ENCODE data around the gene ECM2.
A peak's percentile ranks its signal among the peaks of the same experiment; 100 is the strongest.
"Not testable (repeated sequence)": the region's sequence is repeated elsewhere in the genome, so short reads cannot be mapped to it uniquely, and the experiment has no call there.

ECM2 gene

DNA sequence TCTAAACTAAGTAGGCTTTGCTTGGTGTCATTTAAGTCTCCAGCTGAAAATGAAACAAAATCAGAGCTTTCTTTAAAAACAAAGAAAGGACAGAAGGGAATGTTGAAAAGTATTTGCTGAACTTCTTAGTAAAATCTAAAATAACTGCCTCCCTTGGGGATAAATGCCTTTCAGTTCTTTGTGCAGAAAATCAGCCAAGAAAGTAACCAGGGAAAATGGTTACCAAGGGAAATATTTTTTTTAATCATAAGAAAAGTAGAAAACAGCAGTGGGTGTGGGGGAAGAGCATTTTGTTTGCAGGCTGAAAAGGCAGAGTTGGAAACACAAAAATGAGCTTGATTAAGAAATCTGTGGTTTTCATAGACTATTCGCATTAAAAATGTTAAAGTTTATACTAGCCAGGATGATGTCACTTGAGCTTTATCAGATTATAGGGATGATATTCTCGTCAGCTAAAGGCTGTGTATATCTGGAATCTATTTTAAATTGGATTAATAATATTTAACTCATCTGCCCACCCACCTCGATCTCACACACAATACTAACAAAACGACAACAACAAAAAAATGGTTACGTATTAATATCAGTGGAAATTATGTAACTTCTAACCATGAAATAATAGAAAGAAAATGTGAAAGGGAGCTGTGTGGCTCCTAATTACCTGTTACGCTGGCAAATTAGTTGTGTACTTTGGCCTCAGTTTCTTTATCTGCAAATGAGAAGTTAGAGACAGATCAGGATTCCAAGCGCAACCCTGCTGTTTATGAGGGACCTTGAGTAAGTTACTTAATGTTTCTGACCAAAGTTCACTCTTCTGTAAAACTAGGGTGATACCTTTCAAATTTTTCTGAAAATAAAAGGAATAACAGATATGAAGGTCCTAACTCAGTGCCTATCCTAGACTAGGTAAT is at the start of gene ECM2:
ECM2 (minus strand) TSS at position 51 of the 911 bp plus-strand sequence. CDS start 13,124 bp downstream, outside the sequence.
- TF ChIP-seq, protein P1, sequence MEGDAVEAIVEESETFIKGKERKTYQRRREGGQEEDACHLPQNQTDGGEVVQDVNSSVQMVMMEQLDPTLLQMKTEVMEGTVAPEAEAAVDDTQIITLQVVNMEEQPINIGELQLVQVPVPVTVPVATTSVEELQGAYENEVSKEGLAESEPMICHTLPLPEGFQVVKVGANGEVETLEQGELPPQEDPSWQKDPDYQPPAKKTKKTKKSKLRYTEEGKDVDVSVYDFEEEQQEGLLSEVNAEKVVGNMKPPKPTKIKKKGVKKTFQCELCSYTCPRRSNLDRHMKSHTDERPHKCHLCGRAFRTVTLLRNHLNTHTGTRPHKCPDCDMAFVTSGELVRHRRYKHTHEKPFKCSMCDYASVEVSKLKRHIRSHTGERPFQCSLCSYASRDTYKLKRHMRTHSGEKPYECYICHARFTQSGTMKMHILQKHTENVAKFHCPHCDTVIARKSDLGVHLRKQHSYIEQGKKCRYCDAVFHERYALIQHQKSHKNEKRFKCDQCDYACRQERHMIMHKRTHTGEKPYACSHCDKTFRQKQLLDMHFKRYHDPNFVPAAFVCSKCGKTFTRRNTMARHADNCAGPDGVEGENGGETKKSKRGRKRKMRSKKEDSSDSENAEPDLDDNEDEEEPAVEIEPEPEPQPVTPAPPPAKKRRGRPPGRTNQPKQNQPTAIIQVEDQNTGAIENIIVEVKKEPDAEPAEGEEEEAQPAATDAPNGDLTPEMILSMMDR (IDR thresholded peaks at IDR 0.05; ENCODE audit: low read depth, low read length, missing control alignments) = no peak
- H3K4me3 ChIP-seq (ENCODE audit: low read depth, low read length) = peak within 1 kb of the TSS; percentile 39; the same call in 1 of the 2 replicates
- no peak for DNase-seq (ENCODE audit: low read depth)

DNA sequence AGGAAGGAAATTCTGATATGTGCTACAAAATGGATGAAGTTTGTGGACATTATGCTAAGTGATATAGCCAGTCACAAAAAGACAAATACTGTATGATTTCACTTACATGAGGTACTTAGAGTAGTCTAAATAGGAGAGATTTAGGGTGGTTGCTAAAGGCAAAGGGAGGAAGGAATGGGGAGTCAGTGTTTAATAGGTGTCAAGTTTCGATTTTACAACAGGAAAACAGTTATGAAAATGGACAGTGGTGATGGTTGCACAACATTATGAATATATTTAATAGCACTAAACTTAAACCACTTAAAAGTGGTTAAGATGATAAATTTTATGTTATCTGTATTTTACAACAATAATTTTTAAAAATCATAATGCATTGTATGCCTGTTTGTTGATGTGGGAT is 40.4 kb upstream of the ECM2 start:
- DNase-seq (ENCODE audit: low read depth) = no peak
- H3K4me3 ChIP-seq (ENCODE audit: low read depth, low read length) = no peak overlapping the region
- TF ChIP-seq, protein P1 (IDR thresholded peaks at IDR 0.05; ENCODE audit: low read depth, low read length, missing control alignments) = no peak

DNA sequence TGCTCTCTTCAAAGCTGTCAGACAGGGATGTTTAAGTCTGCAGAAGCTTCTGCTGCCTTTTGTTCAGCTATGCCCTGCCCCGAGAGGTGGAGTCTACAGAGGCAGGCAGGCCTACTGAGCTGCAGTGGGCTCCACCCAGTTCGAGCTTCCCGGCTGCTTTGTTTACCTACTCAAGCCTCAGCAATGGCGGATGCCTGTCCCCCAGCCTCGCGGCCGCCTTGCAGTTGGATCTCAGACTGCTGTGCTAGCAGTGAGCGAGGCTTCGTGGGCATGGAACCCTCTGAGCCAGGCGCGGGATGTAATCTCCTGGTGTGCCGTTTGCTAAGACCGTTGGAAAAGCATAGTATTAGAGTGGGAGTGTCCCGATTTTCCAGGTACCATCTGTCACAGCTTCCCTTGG is 37.8 kb upstream of the ECM2 start:
- not testable (repeated sequence) for DNase-seq (ENCODE audit: low read depth); H3K4me3 ChIP-seq (ENCODE audit: low read depth, low read length)

DNA sequence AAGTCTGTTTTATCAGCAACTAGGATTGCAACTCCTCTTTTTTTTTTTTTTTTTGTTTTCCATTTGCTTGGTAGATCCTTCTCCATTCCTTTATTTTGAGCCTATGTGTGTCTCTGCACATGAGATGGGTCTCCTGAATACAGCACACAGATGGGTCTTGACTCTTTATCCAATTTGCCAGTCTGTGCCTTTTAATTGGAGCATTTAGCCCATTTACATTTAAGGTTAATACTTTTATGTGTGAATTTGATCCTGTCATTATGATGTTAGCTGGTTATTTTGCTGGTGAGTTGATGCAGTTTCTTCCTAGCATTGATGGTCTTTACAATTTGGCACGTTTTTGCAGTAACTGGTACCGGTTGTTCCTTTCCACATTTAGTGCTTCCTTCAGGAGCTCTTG is 36.1 kb upstream of the ECM2 start:
- DNase-seq (ENCODE audit: low read depth); H3K4me3 ChIP-seq (ENCODE audit: low read depth, low read length): not testable (repeated sequence)

DNA sequence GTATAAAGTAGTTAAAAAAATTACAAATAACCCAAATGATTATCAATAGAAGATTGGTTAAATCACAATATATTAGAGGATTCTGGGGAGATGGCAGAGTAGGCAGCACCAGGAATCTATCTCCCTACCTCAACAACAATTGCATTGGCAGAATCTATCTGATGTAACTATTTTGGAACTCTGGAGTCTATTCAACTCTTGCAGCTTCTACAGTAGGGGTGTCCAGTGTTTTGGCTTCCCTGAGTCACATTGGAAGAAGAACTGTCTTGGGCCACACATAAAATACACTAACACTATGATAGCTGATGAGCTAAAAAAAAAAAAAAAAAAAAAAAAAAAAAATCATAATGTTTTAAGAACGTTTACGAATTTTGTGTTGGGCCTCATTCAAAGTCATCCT is 29.2 kb upstream of the ECM2 start:
- DNase-seq (ENCODE audit: low read depth) = no peak
- no peak overlapping the region for H3K4me3 ChIP-seq (ENCODE audit: low read depth, low read length)
- TF ChIP-seq, protein P1 (IDR thresholded peaks at IDR 0.05; ENCODE audit: low read depth, low read length, missing control alignments) = no peak

DNA sequence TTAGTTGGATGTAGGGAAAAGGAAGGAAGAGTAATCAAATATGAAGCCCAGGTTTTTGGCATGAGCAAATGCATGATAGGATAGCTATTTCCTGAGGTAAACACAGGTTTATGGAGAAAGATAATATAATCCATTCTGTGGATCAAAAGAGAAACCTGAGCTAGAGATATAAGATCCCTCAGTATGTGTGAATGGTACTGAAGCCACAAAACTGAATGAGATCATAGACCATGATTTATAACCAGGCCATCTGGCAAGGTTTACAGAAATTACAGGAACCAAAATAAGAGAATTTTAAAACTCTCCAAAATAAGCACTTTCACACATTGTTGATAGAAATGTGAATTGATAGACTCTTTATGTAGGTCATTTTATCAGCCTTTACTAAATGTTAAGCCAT is 28.7 kb upstream of the ECM2 start:
- no peak for DNase-seq (ENCODE audit: low read depth)
- TF ChIP-seq, protein P1 (IDR thresholded peaks at IDR 0.05; ENCODE audit: low read depth, low read length, missing control alignments) = no peak

DNA sequence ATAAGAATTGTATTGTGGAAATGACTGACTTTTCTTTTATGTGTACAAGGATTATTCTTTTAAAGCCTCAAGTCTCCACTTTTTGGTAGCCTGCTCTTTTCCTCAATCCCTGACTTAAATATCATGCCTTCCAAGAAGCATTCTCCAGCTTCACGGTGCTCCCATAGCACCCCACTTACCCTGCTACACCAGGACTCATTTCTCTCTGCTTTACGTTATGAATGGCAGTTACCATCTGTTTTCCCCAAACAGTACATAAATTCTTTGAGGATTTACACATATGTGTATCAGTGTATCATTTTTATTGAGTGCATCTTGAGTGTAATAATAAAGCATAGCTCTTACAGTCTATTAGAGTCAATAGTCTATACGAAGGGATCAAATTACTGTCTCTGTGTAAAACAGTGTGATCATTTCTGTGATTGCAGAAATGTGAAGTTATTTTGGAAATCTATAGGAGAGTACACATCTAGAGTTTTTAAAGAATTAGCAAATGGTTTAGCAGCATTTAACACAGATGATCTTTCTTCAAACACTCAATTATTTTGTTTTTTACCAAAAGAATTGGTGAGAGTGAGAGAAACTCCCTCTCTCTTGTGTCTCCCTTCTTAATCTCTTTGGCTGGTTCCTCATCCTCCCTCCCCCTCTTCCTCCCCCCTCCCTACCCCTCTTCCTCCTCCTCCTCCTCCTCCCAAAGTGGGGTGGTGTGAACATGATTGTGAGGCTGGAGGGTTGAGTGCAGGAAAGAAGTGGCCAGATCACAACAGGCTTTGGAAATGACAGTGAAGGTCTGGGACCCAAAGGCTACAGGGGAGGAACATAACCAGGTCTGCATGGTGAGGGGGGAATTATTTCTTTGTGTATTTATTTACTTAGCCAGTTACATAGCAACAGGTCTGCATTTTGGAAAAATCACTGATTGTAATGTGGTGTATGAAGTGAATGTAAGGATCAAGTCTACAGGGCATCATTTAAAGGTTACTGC is 27.6 kb upstream of the ECM2 start:
- no peak overlapping the region for H3K4me3 ChIP-seq (ENCODE audit: low read depth, low read length)
- TF ChIP-seq, protein P1 (IDR thresholded peaks at IDR 0.05; ENCODE audit: low read depth, low read length, missing control alignments) = no peak
- no peak for DNase-seq (ENCODE audit: low read depth)

More for the DNA sequence above, 28.7 kb upstream of the ECM2 start:
- H3K4me3 ChIP-seq (ENCODE audit: low read depth, low read length) = no peak overlapping the region

Measured in GM12864 (cell line).